ENCODE results near the gene SIRT2.

SIRT2 gene

GRCh38 chr19:38853214-38853613, 46.2 kb downstream of the SIRT2 start:
- DNase-seq (ENCODE audit: insufficient read length, low spot score) (no peak), FAIRE-seq (no peak)
- TF ChIP-seq POLR2A (IDR thresholded peaks at IDR 0.05; ENCODE audit: low read depth, low read length), result no peak

- TF ChIP-seq POLR2A (IDR thresholded peaks at IDR 0.05; ENCODE audit: low read depth, low read length), result peak; percentile 83
- DNase-seq (ENCODE audit: insufficient read length, low spot score) (peak; percentile 97), FAIRE-seq (no peak)
Measured at GRCh38 chr19:38852231-38853044, 47.0 kb downstream of the SIRT2 start.

GRCh38 chr19:38851622-38852230, 47.7 kb downstream of the SIRT2 start:
- DNase-seq (ENCODE audit: insufficient read length, low spot score), result peak; percentile 83
- FAIRE-seq, result no peak
- TF ChIP-seq POLR2A (IDR thresholded peaks at IDR 0.05; ENCODE audit: low read depth, low read length), result peak; percentile 56

GRCh38 chr19:38850976-38851621, 48.3 kb downstream of the SIRT2 start:
- FAIRE-seq, result no peak
- DNase-seq (ENCODE audit: insufficient read length, low spot score), result no peak
- 0 out of 2 replicates have a peak, but pooled peaks have one; percentile 25 for TF ChIP-seq POLR2A (IDR thresholded peaks at IDR 0.05; ENCODE audit: low read depth, low read length)

- 0 out of 2 replicates have a peak, but pooled peaks have one; percentile 39 for TF ChIP-seq POLR2A (IDR thresholded peaks at IDR 0.05; ENCODE audit: low read depth, low read length)
- FAIRE-seq (peak; percentile 92), DNase-seq (ENCODE audit: insufficient read length, low spot score) (peak; percentile 100)
Measured at GRCh38 chr19:38850436-38850975, 48.9 kb downstream of the SIRT2 start.

GRCh38 chr19:38849860-38850435, 49.5 kb downstream of the SIRT2 start, which contains the start of gene HNRNPL:
TSS of gene HNRNPL (minus strand) at chr19:38849986. CDS start at chr19:38849966, 20 bp downstream.
- no peak for FAIRE-seq
- DNase-seq (ENCODE audit: insufficient read length, low spot score), result no peak
- TF ChIP-seq POLR2A (IDR thresholded peaks at IDR 0.05; ENCODE audit: low read depth, low read length), result peak; percentile 74

- TF ChIP-seq POLR2A (IDR thresholded peaks at IDR 0.05; ENCODE audit: low read depth, low read length), result no peak
- DNase-seq (ENCODE audit: insufficient read length, low spot score) (peak; percentile 98), FAIRE-seq (no peak)
Measured at GRCh38 chr19:38849147-38849859, 50.1 kb downstream of the SIRT2 start.

- FAIRE-seq (no peak), DNase-seq (ENCODE audit: insufficient read length, low spot score) (no peak)
- no peak for TF ChIP-seq POLR2A (IDR thresholded peaks at IDR 0.05; ENCODE audit: low read depth, low read length)
Measured at GRCh38 chr19:38848299-38849146, 50.9 kb downstream of the SIRT2 start.

- TF ChIP-seq POLR2A (IDR thresholded peaks at IDR 0.05; ENCODE audit: low read depth, low read length), result no peak
- no peak for FAIRE-seq
- no peak for DNase-seq (ENCODE audit: insufficient read length, low spot score)
Measured at GRCh38 chr19:38846097-38846496, 53.3 kb downstream of the SIRT2 start.

- DNase-seq (ENCODE audit: insufficient read length, low spot score) (no peak), FAIRE-seq (no peak)
- no peak for TF ChIP-seq POLR2A (IDR thresholded peaks at IDR 0.05; ENCODE audit: low read depth, low read length)
Measured at GRCh38 chr19:38845374-38846024, 53.9 kb downstream of the SIRT2 start.

GRCh38 chr19:38844093-38844686, 55.2 kb downstream of the SIRT2 start:
- no peak for FAIRE-seq
- TF ChIP-seq POLR2A (IDR thresholded peaks at IDR 0.05; ENCODE audit: low read depth, low read length), result no peak

More at GRCh38 chr19:38844093-38844686, 55.2 kb downstream of the SIRT2 start:
- DNase-seq (ENCODE audit: insufficient read length, low spot score), result no peak
